Thoracic aorta (tissue), 2 donors: Measurements from ENCODE around the gene CALR. TPM values are rescaled to one million over a fixed set of nuclear protein-coding genes. Genes with fewer than 3 reads are reported as not detected.
"Not testable (repeated sequence)": the region's sequence is repeated elsewhere in the genome, so short reads cannot be mapped to it uniquely, and the experiment has no call there.

ENCODE experiments used
- ATAC-seq: fragments of 150-250 bp; one replicate; pipeline ENCODE4 v1.8.0; 2017; ENCODE audit warnings: low read depth; ENCODE audit not compliant: insufficient number of reproducible peaks, low FRiP score
- DNase-seq: peaks from one replicate; pipeline ENCODE4 v3.0.0-alpha.2; 2020; ENCODE audit warnings: low spot score
- H3K27ac ChIP-seq, 2 donors: fragments of 200-600 bp; sonication (generic); 1 replicate in 1 of 2; 2 replicates in 1 of 2; pipeline ENCODE4 v1.5.1; 2016; ENCODE audit warnings: mild to moderate bottlenecking in 2 of 2, moderate library complexity in 2 of 2
- H3K27me3 ChIP-seq: fragments of 200-600 bp; sonication (generic); replicated peaks from 2 replicates; pipeline ENCODE4 v1.6.0; 2016; ENCODE audit warnings: mild to moderate bottlenecking; ENCODE audit not compliant: insufficient read depth
- H3K36me3 ChIP-seq: fragments of 200-600 bp; sonication (generic); one replicate; pipeline ENCODE4 v1.5.1; 2016
- H3K4me1 ChIP-seq, 2 donors: fragments of 200-600 bp; sonication (generic); 1 replicate in 1 of 2; 2 replicates in 1 of 2; pipeline versions ENCODE4 v1.5.1 to v1.6.0; 2016; ENCODE audit warnings: low read depth in 2 of 2, mild to moderate bottlenecking in 1 of 2; ENCODE audit not compliant: control insufficient read depth in 1 of 2
- H3K4me3 ChIP-seq: fragments of 200-600 bp; sonication (generic); 2 replicates; pipeline ENCODE4 v1.5.1; 2016; ENCODE audit warnings: mild to moderate bottlenecking
- H3K9me3 ChIP-seq: fragments of 200-600 bp; sonication (generic); 2 replicates; pipeline ENCODE4 v1.5.1; 2016
- total RNA-seq, 2 donors: library from RNA; depleted of rRNA; stranded (reverse); fragments of >200 nt; gene quantifications; one replicate each; pipeline versions ENCODE4 v1.1.0 to v1.2.3, GENCODE V29; 2016
- TF ChIP-seq, protein P1 (sequence below): fragments of 200-600 bp; sonication (generic); IDR thresholded peaks from one replicate; pipeline ENCODE4 v1.5.1; 2019; ENCODE audit warnings: antibody characterized with exemption

CALR gene
- total RNA-seq, 2 donors from 2014 or later, result 415 to 467 TPM

DNA sequence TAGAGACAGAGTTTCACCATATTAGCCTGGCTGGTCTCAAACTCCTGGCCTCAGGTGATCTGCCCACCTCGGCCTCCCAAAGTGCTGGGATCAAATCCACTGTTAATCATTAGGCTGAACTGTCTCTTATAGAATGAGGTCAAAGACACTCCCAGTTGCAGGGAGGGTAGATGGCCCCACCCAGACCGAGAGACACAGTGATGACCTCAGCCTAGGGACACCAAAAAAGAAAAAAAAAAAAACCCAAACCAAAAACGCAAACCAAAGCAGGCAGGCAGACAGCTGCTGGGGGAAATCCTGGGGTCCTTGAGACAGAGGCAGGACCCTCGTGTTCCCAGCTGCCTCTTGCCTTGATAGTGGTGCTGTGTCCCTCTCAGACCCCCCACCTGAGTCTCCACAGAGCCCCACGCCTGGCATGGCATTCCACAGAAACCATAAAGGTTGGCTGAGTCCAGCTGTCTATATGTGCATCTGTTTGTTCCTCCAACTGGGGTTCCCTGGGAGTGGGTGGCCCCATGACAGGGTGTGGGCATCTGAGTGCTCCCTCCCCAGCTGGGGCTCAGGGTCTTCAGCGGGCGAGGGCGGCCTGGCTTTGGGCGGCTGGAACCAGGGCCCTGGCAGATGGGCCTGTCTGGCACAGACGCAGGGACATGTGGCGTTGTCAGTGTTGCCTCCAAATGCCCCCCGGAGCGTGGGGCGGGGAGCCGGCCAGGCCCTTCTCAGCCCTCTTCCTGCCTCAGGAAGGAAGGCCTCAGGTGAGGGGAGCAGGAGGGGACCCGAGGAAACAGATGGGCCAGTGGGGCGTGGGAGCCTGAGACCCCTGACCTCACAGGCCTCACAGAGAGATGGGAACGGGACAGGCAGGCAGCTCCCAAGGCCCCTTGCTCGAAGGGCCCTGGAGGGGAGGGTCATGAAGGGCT is 36.2 kb downstream of the CALR start:
- Histone ChIP-seq H3K4me1 (peaks cover 0 to 6% of the 10 kb centered on the region in 2 donors), H3K27ac (no peak overlapping the region), H3K4me3 (no peak overlapping the region), H3K9me3 (no peaks in the 10 kb centered on the region), H3K27me3 (no peaks in the 10 kb centered on the region), H3K36me3 (no peaks in the 10 kb centered on the region)
- TF ChIP-seq, protein P1, sequence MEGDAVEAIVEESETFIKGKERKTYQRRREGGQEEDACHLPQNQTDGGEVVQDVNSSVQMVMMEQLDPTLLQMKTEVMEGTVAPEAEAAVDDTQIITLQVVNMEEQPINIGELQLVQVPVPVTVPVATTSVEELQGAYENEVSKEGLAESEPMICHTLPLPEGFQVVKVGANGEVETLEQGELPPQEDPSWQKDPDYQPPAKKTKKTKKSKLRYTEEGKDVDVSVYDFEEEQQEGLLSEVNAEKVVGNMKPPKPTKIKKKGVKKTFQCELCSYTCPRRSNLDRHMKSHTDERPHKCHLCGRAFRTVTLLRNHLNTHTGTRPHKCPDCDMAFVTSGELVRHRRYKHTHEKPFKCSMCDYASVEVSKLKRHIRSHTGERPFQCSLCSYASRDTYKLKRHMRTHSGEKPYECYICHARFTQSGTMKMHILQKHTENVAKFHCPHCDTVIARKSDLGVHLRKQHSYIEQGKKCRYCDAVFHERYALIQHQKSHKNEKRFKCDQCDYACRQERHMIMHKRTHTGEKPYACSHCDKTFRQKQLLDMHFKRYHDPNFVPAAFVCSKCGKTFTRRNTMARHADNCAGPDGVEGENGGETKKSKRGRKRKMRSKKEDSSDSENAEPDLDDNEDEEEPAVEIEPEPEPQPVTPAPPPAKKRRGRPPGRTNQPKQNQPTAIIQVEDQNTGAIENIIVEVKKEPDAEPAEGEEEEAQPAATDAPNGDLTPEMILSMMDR, result no peak
- ATAC-seq (no peak), DNase-seq (no peak)

DNA sequence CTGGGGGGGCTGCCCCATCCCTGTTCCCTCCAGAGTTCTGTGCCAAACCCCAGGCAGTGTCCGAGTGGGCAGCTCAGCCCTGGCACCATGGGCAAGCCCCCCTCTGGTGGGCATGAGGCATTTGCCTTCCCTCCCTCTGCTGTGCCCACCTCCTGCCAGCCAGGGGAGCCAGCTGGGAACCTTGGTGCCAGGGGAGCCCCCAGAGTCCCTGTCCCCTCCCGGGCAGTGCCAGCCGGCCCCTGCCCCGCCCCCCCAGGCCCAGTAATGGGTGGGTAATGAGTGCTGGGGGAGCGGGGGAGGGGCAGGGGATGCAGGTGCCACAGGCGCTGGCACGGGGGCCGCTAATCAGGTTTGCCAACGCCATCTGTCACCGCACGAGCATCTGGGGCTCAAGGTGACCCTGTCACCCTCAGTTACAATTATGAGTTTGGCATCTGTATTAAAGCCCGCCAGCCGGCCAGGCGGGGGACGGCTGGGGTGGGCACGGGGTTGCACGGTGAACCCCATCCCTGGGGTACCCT is 36.9 kb downstream of the CALR start:
- TF ChIP-seq, protein P1, result no peak
- H3K27ac ChIP-seq, result no peak overlapping the region
- DNase-seq (no peak), ATAC-seq (no peak)
- H3K36me3 ChIP-seq, result no peaks in the 10 kb centered on the region
- no peaks in the 10 kb centered on the region for H3K4me1 ChIP-seq
- no peaks in the 10 kb centered on the region for H3K9me3 ChIP-seq
- no peaks in the 10 kb centered on the region for H3K27me3 ChIP-seq
- H3K4me3 ChIP-seq, result no peak overlapping the region

DNA sequence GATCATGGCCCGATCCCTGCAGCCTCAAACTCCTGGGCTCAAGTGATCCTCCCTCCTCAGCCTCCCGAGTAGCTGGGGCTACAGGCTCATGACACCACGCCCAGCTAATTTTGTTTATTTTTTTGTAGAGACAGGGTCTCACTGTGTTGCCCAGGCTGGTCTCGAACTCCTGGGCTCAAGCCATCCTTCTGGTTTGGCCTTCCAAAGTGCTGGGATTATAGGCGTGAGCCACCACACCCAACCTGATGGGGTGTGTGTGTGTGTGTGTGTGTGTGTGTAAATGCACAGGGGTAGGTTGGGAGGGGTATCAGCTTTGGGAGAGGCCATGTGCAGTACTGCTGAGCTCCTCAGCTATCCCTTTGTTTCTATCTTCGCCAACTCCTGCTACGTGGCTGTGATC is 37.7 kb downstream of the CALR start:
- H3K4me3 ChIP-seq, DNase-seq, H3K27me3 ChIP-seq, H3K4me1 ChIP-seq, H3K9me3 ChIP-seq, H3K27ac ChIP-seq, H3K36me3 ChIP-seq, ATAC-seq: not testable (repeated sequence)

DNA sequence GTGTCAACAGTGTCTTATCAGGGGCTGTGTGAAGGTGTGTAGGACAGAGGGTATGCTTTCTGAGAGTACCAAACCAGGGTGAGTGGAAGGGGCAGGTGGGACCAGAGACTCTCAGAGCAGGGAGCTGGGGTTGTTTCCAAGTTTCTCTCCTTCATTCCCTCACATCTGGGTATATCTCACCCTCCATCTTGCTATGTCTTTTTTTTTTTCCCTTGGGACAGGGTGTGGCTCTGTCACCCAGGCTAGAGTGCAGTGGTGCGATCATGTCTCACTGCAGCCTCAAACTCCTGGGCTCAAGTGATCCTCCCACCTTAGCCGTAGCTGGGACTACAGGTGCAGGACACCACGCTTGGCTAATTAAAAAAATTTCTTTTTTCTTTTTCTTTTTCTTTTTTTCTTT is 41.6 kb downstream of the CALR start:
- H3K4me1 ChIP-seq, result peaks cover 0 to 5% of the 10 kb centered on the region in 2 donors
- DNase-seq (no peak), ATAC-seq (no peak)
- H3K27ac ChIP-seq, result no peak overlapping the region
- no peak overlapping the region for H3K4me3 ChIP-seq
- no peaks in the 10 kb centered on the region for H3K27me3 ChIP-seq
- no peaks in the 10 kb centered on the region for H3K9me3 ChIP-seq
- TF ChIP-seq, protein P1, result no peak
- no peaks in the 10 kb centered on the region for H3K36me3 ChIP-seq

DNA sequence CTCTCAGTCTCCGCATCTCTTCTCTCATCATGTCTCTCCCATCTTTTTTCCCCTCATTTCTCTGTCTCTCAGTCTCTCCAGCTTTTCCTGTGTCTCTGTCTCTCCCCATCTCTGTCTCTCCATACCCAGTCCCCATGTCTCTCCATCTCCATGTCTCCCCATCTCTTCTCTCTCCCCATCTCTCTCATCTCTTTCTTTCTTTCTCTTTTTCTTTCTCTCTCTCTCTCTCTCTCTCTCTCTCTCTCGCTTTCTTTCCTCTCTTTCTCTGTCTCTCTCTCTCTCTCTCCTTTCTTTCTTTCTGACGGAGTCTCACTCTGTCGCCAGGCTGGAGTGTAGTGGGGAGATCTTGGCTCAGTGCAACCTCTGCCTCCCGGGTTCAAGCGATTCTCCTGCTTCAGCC is 44.2 kb downstream of the CALR start:
- Histone ChIP-seq H3K9me3 (no peaks in the 10 kb centered on the region), H3K27me3 (no peaks in the 10 kb centered on the region), H3K4me3 (no peak overlapping the region), H3K4me1 (peaks cover 0 to 5% of the 10 kb centered on the region in 2 donors), H3K36me3 (no peaks in the 10 kb centered on the region), H3K27ac (no peak overlapping the region)
- DNase-seq (no peak), ATAC-seq (no peak)
- TF ChIP-seq, protein P1, result no peak
